Stimulated activated CD8-positive, alpha-beta memory T cell treated with anti-CD3 and anti-CD28 coated beads, Interleukin-4, amount 100 ng/mL, for 24 hours (primary cell): ENCODE measurements around the gene KIF21B.
"Not testable (repeated sequence)": the region's sequence is repeated elsewhere in the genome, so short reads cannot be mapped to it uniquely, and the experiment has no call there.

Experiments used
- DNase-seq: peaks from one replicate; pipeline ENCODE4 v3.0.0-alpha.2; 2020; ENCODE audit warnings: low read depth

Gene KIF21B

GRCh38 chr1:200971428-200971903, 52.0 kb downstream of the KIF21B start:
- no peak for DNase-seq

GRCh38 chr1:200970771-200971427, 52.6 kb downstream of the KIF21B start:
- DNase-seq, result no peak

- peak; percentile 13 for DNase-seq
Measured at GRCh38 chr1:200969726-200970561, 53.6 kb downstream of the KIF21B start.

- DNase-seq, result no peak
Measured at GRCh38 chr1:200968469-200969410, 54.8 kb downstream of the KIF21B start.

GRCh38 chr1:200967693-200968468, 55.6 kb downstream of the KIF21B start:
- no peak for DNase-seq

GRCh38 chr1:200966934-200967333, 56.6 kb downstream of the KIF21B start:
- no peak for DNase-seq

GRCh38 chr1:200965111-200965805, 58.3 kb downstream of the KIF21B start:
- DNase-seq, result no peak

GRCh38 chr1:200963888-200964287, 59.6 kb downstream of the KIF21B start:
- DNase-seq, result not testable (repeated sequence)

GRCh38 chr1:200963076-200963475, 60.4 kb downstream of the KIF21B start:
- DNase-seq, result no peak

- DNase-seq, result no peak
Measured at GRCh38 chr1:200962631-200963030, 60.9 kb downstream of the KIF21B start.

GRCh38 chr1:200962151-200962550, 61.4 kb downstream of the KIF21B start:
- DNase-seq, result not testable (repeated sequence)

GRCh38 chr1:200960948-200961340, 62.6 kb downstream of the KIF21B start:
- no peak for DNase-seq

GRCh38 chr1:200960236-200960947, 63.1 kb downstream of the KIF21B start:
- DNase-seq, result no peak

- no peak for DNase-seq
Measured at GRCh38 chr1:200959411-200959921, 64.0 kb downstream of the KIF21B start.

- no peak for DNase-seq
Measured at GRCh38 chr1:200958597-200958996, 64.9 kb downstream of the KIF21B start.

- DNase-seq, result no peak
Measured at GRCh38 chr1:200954434-200954833, 69.1 kb downstream of the KIF21B start.

GRCh38 chr1:200951016-200951415, 72.5 kb downstream of the KIF21B start:
- no peak for DNase-seq

- no peak for DNase-seq
Measured at GRCh38 chr1:200949626-200950025, 73.9 kb downstream of the KIF21B start.

GRCh38 chr1:200947059-200947566, 76.4 kb downstream of the KIF21B start:
- no peak for DNase-seq

- DNase-seq, result no peak
Measured at GRCh38 chr1:200945111-200945510, 78.4 kb downstream of the KIF21B start.
